Endothelial cell of umbilical vein (primary cell): ENCODE results near the gene MMP11.

ENCODE experiments used
- CTCF ChIP-seq, 2 donors: IDR thresholded peaks; 1 replicate in 1 of 2; 2 replicates in 1 of 2; pipeline ENCODE4 v1.5.1; 2011; ENCODE audit warnings: low read length in 2 of 2, mild to moderate bottlenecking in 2 of 2, moderate library complexity in 2 of 2, control low read depth in 1 of 2, inconsistent platforms in 1 of 2, low read depth in 1 of 2; ENCODE audit not compliant: insufficient read depth in 1 of 2; ENCODE audit errors: extremely low read depth in 1 of 2
- EZH2 ChIP-seq: IDR thresholded peaks from 2 replicates; pipeline ENCODE4 v1.6.1; 2012; ENCODE audit warnings: borderline replicate concordance, low read depth, mild to moderate bottlenecking, moderate library complexity, low read length, inconsistent platforms; ENCODE audit not compliant: severe bottlenecking
- MYC ChIP-seq: IDR thresholded peaks from one replicate; pipeline ENCODE4 v1.6.1; 2011; ENCODE audit warnings: mild to moderate bottlenecking, low read depth, low read length
- POLR2A ChIP-seq: IDR thresholded peaks from 2 replicates; pipeline ENCODE4 v1.6.1; 2012; ENCODE audit warnings: low read depth, mild to moderate bottlenecking, control low read depth, low read length
- POLR2AphosphoS5 ChIP-seq: IDR thresholded peaks from 2 replicates; pipeline ENCODE4 v1.6.1; 2012; ENCODE audit warnings: low read depth, mild to moderate bottlenecking, control low read depth, low read length, moderate library complexity; ENCODE audit not compliant: insufficient read depth

- TF ChIP-seq EZH2 (no peak), POLR2AphosphoS5 (no peak), CTCF (IDR thresholded peaks at IDR 0.05; ENCODE audit: extremely low read depth in 1 of 2, insufficient read depth in 1 of 2, low read depth in 1 of 2, low read length in 2 of 2) (no peak), POLR2A (no peak), MYC (no peak)
Measured at GRCh38 chr22:23752750-23753149, 19.9 kb upstream of the MMP11 start.
